ENCODE results near the gene RAB5A.
"Not testable (repeated sequence)": the region's sequence is repeated elsewhere in the genome, so short reads cannot be mapped to it uniquely, and the experiment has no call there.

Gene RAB5A

DNA sequence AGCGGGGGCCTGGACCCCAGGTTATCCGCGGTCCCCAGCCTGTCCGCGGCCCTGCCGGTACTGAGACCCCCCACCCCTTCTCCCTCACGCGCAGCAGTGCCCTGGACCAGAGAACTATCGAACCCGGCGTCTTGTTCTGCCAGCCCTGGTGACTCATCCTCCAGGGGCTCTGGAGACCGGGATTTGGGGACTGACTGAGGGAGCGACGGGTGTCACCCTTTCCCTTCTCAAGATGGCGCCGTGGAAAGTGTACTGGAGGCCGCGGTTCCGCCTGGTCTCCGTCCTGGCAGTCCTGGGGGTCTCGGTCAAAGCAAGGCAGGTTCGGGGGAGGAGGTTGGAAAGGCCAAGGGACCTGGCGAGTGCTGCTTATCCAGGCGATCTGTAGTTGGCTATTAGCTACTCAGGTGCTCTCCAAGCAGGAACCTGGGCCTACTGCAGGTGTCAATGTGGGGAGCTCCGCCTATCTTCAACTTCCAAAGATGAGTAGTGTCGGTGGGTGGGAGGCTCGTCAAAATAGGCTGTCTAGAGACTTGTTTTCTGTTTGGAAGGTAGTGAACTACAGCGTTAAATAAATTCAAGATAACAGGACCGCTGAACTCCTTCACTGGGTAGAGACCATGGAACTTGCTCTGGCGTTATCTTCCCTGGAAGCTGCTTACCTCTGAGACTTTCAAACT is 790 bp downstream of the RAB5A start:
- peak; percentile 84 for DNase-seq (ENCODE audit: low spot score)
- H3K4me3 ChIP-seq, result peak overlapping the region; percentile 95
- H3K27ac ChIP-seq, result peak overlapping the region; percentile 99 to 100
- TF ChIP-seq, protein P1, sequence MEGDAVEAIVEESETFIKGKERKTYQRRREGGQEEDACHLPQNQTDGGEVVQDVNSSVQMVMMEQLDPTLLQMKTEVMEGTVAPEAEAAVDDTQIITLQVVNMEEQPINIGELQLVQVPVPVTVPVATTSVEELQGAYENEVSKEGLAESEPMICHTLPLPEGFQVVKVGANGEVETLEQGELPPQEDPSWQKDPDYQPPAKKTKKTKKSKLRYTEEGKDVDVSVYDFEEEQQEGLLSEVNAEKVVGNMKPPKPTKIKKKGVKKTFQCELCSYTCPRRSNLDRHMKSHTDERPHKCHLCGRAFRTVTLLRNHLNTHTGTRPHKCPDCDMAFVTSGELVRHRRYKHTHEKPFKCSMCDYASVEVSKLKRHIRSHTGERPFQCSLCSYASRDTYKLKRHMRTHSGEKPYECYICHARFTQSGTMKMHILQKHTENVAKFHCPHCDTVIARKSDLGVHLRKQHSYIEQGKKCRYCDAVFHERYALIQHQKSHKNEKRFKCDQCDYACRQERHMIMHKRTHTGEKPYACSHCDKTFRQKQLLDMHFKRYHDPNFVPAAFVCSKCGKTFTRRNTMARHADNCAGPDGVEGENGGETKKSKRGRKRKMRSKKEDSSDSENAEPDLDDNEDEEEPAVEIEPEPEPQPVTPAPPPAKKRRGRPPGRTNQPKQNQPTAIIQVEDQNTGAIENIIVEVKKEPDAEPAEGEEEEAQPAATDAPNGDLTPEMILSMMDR (IDR thresholded peaks at IDR 0.05), result no peak

- no peak for DNase-seq (ENCODE audit: low spot score)
- peak overlapping the region; percentile 99 to 100 for H3K27ac ChIP-seq
- peak overlapping the region; percentile 95 for H3K4me3 ChIP-seq
- TF ChIP-seq, protein P1 (IDR thresholded peaks at IDR 0.05), result no peak
These were observed 1.3 kb downstream of the RAB5A start for GRCh38 chr3:19948226-19948591.

DNA sequence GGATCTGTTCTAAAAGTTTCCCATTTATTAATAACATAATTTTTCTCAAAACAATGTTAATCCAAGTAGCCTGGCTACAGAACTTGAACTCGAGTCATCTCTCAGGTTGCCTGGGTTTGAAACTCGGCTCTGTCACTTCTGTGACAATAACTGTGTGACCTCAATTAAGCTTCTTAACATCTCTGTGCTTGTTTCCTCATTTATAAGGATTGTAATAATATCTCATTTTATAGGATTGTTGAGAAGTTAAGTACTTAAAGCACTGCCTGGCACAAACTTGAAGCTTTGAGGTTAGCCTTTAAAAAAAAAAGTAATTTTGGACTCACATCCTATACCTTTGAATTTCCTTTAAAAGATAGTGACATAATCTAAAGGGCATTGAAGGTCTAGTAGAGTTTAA is 3.4 kb downstream of the RAB5A start:
- DNase-seq (ENCODE audit: low spot score), result no peak
- Histone ChIP-seq H3K27ac (no peak overlapping the region), H3K4me3 (no peak overlapping the region)
- TF ChIP-seq, protein P1 (IDR thresholded peaks at IDR 0.05), result no peak

- TF ChIP-seq, protein P1 (IDR thresholded peaks at IDR 0.05), result no peak
- no peak overlapping the region for H3K4me3 ChIP-seq
- H3K27ac ChIP-seq, result no peak overlapping the region
- no peak for DNase-seq (ENCODE audit: low spot score)
These were observed 7.8 kb downstream of the RAB5A start for GRCh38 chr3:19954676-19955075.

DNA sequence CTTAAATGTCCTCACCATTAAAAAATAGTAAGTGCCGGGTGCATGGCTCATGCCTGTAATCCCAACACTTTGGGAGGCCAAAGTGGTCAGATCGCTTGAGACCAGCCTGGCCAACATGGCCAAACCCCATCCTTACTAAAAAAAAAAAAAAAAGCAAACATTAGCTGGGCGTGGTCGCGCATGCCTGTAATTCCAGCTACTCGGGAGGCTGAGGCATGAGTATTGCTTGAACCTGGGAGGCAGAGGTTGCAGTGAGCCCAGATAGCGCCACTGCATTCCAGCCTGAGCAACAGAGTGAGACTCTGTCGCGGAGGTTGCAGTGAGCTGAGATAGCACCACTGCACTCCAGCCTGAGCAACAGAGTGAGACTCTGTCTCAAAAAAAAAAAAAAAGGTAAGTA is 10.5 kb downstream of the RAB5A start:
- H3K27ac ChIP-seq; H3K4me3 ChIP-seq; DNase-seq (ENCODE audit: low spot score): not testable (repeated sequence)

- no peak overlapping the region for H3K4me3 ChIP-seq
- no peak overlapping the region for H3K27ac ChIP-seq
- TF ChIP-seq, protein P1 (IDR thresholded peaks at IDR 0.05), result no peak
- no peak for DNase-seq (ENCODE audit: low spot score)
These were observed 12.6 kb downstream of the RAB5A start for GRCh38 chr3:19959505-19959904.

- Histone ChIP-seq H3K4me3 (no peak overlapping the region), H3K27ac (no peak overlapping the region)
- no peak for DNase-seq (ENCODE audit: low spot score)
- TF ChIP-seq, protein P1 (IDR thresholded peaks at IDR 0.05), result no peak
These were observed 13.8 kb downstream of the RAB5A start for GRCh38 chr3:19960696-19961095.

Measured in coronary artery (tissue), 2 donors.